PC-3 (cell line): Measurements from ENCODE around the gene HSD3B2. TPM values are rescaled to one million over a fixed set of nuclear protein-coding genes. Genes with fewer than 3 reads are reported as not detected.

ENCODE experiments used
- ATAC-seq: fragments of 200-7000 bp; cut with Tn5 transposase; 2 replicates; pipeline ENCODE4 v1.9.1; 2020; ENCODE audit warnings: mild to moderate bottlenecking, moderate library complexity
- BruUV-seq: library from RNA; stranded (reverse); fragments of 400-500 nt; replicated peaks from 2 replicates; lab custom pipeline; 2021; lab: Mats Ljungman, UMichigan
- CTCF ChIA-PET: fragments of 300-600 bp; sonication (Branson Sonifier 250); formaldehyde crosslinking; loops from one replicate; lab custom pipeline; 2022; ENCODE audit warnings: antibody characterized with exemption; lab: Charles Lee
- POLR2A ChIA-PET: fragments of 300-600 bp; sonication (Branson Sonifier 250); formaldehyde crosslinking; loops from one replicate; lab custom pipeline; 2022; ENCODE audit warnings: antibody characterized with exemption; ENCODE audit not compliant: unreplicated experiment; lab: Charles Lee
- DNase-seq: peaks from one replicate; pipeline ENCODE4 v3.0.0-alpha.2; 2015
- H2AFZ ChIP-seq: fragments of 300-600 bp; sonication (generic); 2 replicates; pipeline ENCODE4 v1.6.0; 2016; ENCODE audit warnings: antibody characterized with exemption, low read length
- H3F3A ChIP-seq: fragments of 300-600 bp; sonication (generic); one replicate; pipeline ENCODE4 v1.6.0; 2017; ENCODE audit warnings: antibody characterized with exemption, low read length, control low read depth, mild to moderate bottlenecking; ENCODE audit not compliant: unreplicated experiment
- H3K27ac ChIP-seq: fragments of 300-600 bp; sonication (generic); 2 replicates; pipeline ENCODE4 v1.5.1; 2016; ENCODE audit warnings: mild to moderate bottlenecking, low read length
- H3K27me3 ChIP-seq: fragments of 300-600 bp; sonication (generic); 2 replicates; pipeline ENCODE4 v1.6.1; 2016; ENCODE audit warnings: low read length, mixed read lengths
- H3K36me3 ChIP-seq: fragments of 300-600 bp; sonication (generic); 2 replicates; pipeline ENCODE4 v1.6.1; 2016; ENCODE audit warnings: low read depth, mixed run types, low read length, mixed read lengths
- H3K4me1 ChIP-seq: fragments of 300-600 bp; sonication (generic); 2 replicates; pipeline ENCODE4 v1.5.1; 2016; ENCODE audit warnings: low read length; ENCODE audit not compliant: insufficient read depth
- H3K4me2 ChIP-seq: fragments of 300-600 bp; sonication (generic); 2 replicates; pipeline ENCODE4 v1.6.0; 2016; ENCODE audit warnings: low read length
- H3K4me3 ChIP-seq: fragments of 300-600 bp; sonication (generic); 2 replicates; pipeline ENCODE4 v1.5.1; 2016; ENCODE audit warnings: mild to moderate bottlenecking, low read length, mixed read lengths
- H3K79me2 ChIP-seq: fragments of 300-600 bp; sonication (generic); 2 replicates; pipeline ENCODE4 v1.6.1; 2017; ENCODE audit warnings: low read length, mixed read lengths
- H3K9ac ChIP-seq: fragments of 300-600 bp; sonication (generic); 2 replicates; pipeline ENCODE4 v1.6.0; 2016; ENCODE audit warnings: mild to moderate bottlenecking, low read length
- H3K9me2 ChIP-seq: fragments of 300-600 bp; sonication (generic); replicated peaks from 2 replicates; pipeline ENCODE4 v1.6.1; 2016; ENCODE audit warnings: mixed run types, low read length, mixed read lengths
- H3K9me3 ChIP-seq: fragments of 300-600 bp; sonication (generic); 2 replicates; pipeline ENCODE4 v1.6.1; 2016; ENCODE audit warnings: low read length, mixed read lengths
- H4K20me1 ChIP-seq: fragments of 300-600 bp; sonication (generic); 2 replicates; pipeline ENCODE4 v1.6.1; 2016; ENCODE audit warnings: low read length, mixed read lengths
- CTCF ChIP-seq: fragments of 300-600 bp; sonication (generic); conservative IDR thresholded peaks from 2 replicates; pipeline ENCODE4 v1.5.1; 2017; ENCODE audit warnings: antibody characterized with exemption, low read depth, mild to moderate bottlenecking, low read length
- EZH2 ChIP-seq: fragments of 300-600 bp; sonication (generic); IDR thresholded peaks from one replicate; pipeline ENCODE4 v1.6.1; 2017; ENCODE audit warnings: antibody characterized with exemption, mild to moderate bottlenecking, low read length; ENCODE audit not compliant: unreplicated experiment
- EZH2phosphoT487 ChIP-seq: fragments of 300-600 bp; sonication (generic); IDR thresholded peaks from 2 replicates; pipeline ENCODE4 v1.6.1; 2018; ENCODE audit warnings: mild to moderate bottlenecking, antibody characterized with exemption, low read length, borderline replicate concordance
- intact Hi-C: fragments of 100-400 bp; cut with micrococcal nuclease; formaldehyde crosslinking; loops from 2 replicates; pipeline ENCODE4 v1.9.0; 2023
- total RNA-seq: library from RNA; depleted of rRNA; stranded (reverse); fragments of >200 nt; gene quantifications from 2 replicates; pipeline ENCODE4 v1.2.3, GENCODE V29; 2014

HSD3B2 gene
- total RNA-seq, 1 experiment from 2014 or later = not detected

- no peak overlapping the region for H3K27ac ChIP-seq
- H2AFZ ChIP-seq = no peak overlapping the region
- TF ChIP-seq CTCF = peak; percentile 97
- no peak for TF ChIP-seq EZH2
- no peak overlapping the region for H3K4me2 ChIP-seq
- POLR2A ChIA-PET = no interaction called here
- H3K27me3 ChIP-seq = peaks cover 15% of the 10 kb centered on the region
- no peaks in the 10 kb centered on the region for H3K79me2 ChIP-seq
- no peaks in the 10 kb centered on the region for H3K36me3 ChIP-seq
- H3K4me1 ChIP-seq = peaks cover 8% of the 10 kb centered on the region; the same call in 1 of the 2 replicates
- no peak overlapping the region for H3K9ac ChIP-seq
- BruUV-seq = no TSS peak
- peak; percentile 62 for ATAC-seq
- H3K9me2 ChIP-seq = no peaks in the 10 kb centered on the region
- no peaks in the 10 kb centered on the region for H3K9me3 ChIP-seq
- H3F3A ChIP-seq = no peaks in the 10 kb centered on the region
- no peak overlapping the region for H3K4me3 ChIP-seq
- intact Hi-C loops = loop anchor here (1.0 to 10.0 kb wide), 4 partner anchors 81 to 1290 kb away; partner anchors contain the start of gene WARS2
- CTCF ChIA-PET = interaction anchor here (1.1 kb wide), 1 partner anchor 92 kb away, joined by 6 read pairs; no protein-coding TSS in a partner anchor
- no peaks in the 10 kb centered on the region for H4K20me1 ChIP-seq
- peak; percentile 74 for DNase-seq
Observed at GRCh38 chr1:119367432-119368124, 47.4 kb upstream of the HSD3B2 start.

GRCh38 chr1:119368554-119368953, 46.4 kb upstream of the HSD3B2 start, which contains the start of gene HAO2:
HAO2 (plus strand) TSS chr1:119368785; CDS start chr1:119381086, 12,301 bp downstream.
- DNase-seq (no peak), ATAC-seq (no peak)
- no peak within 1 kb of the TSS for H2AFZ ChIP-seq
- H3K4me1 ChIP-seq = peaks cover 17% of the 10 kb centered on the region
- no peaks in the 10 kb centered on the region for H4K20me1 ChIP-seq
- no peak for TF ChIP-seq EZH2
- no peaks in the 10 kb centered on the region for H3K9me2 ChIP-seq
- H3K9ac ChIP-seq = no peak within 1 kb of the TSS
- ChIA-PET CTCF (no interaction called here), POLR2A (no interaction called here)
- no peak within 1 kb of the TSS for H3K4me3 ChIP-seq
- no peak within 1 kb of the TSS for H3K4me2 ChIP-seq
- peaks cover 15% of the 10 kb centered on the region for H3K27me3 ChIP-seq
- no peaks in the 10 kb centered on the region for H3K79me2 ChIP-seq
- intact Hi-C loops = loop anchor here (5.0 to 10.0 kb wide), 2 partner anchors 226 to 354 kb away; partner anchors contain the start of gene WARS2
- no peak within 1 kb of the TSS for H3K27ac ChIP-seq
- no TSS peak for BruUV-seq
- no peaks in the 10 kb centered on the region for H3K9me3 ChIP-seq
- H3F3A ChIP-seq = no peaks in the 10 kb centered on the region
- H3K36me3 ChIP-seq = no peaks in the 10 kb centered on the region

GRCh38 chr1:119370748-119371147, 44.2 kb upstream of the HSD3B2 start:
- H3K4me3 ChIP-seq = no peak overlapping the region
- no peak overlapping the region for H3K27ac ChIP-seq
- no peaks in the 10 kb centered on the region for H3F3A ChIP-seq
- TF ChIP-seq EZH2phosphoT487 (no peak), EZH2 (no peak), CTCF (no peak)
- no peaks in the 10 kb centered on the region for H3K9me3 ChIP-seq
- BruUV-seq = no TSS peak
- H3K27me3 ChIP-seq = peaks cover 15% of the 10 kb centered on the region
- ATAC-seq (no peak), DNase-seq (no peak)
- no peaks in the 10 kb centered on the region for H3K79me2 ChIP-seq
- ChIA-PET POLR2A (no interaction called here), CTCF (no interaction called here)
- H3K9me2 ChIP-seq = no peaks in the 10 kb centered on the region
- intact Hi-C loops = loop anchor here (5.0 kb wide), 1 partner anchor 107 kb away; no protein-coding TSS in a partner anchor
- H3K4me2 ChIP-seq = no peak overlapping the region
- no peak overlapping the region for H2AFZ ChIP-seq
- peaks cover 25% of the 10 kb centered on the region for H3K4me1 ChIP-seq
- H3K36me3 ChIP-seq = no peaks in the 10 kb centered on the region
- no peaks in the 10 kb centered on the region for H4K20me1 ChIP-seq
- no peak overlapping the region for H3K9ac ChIP-seq
